ENCODE results near the gene MFSD2A.
"Not testable (repeated sequence)": the region's sequence is repeated elsewhere in the genome, so short reads cannot be mapped to it uniquely, and the experiment has no call there.

Gene MFSD2A

DNA sequence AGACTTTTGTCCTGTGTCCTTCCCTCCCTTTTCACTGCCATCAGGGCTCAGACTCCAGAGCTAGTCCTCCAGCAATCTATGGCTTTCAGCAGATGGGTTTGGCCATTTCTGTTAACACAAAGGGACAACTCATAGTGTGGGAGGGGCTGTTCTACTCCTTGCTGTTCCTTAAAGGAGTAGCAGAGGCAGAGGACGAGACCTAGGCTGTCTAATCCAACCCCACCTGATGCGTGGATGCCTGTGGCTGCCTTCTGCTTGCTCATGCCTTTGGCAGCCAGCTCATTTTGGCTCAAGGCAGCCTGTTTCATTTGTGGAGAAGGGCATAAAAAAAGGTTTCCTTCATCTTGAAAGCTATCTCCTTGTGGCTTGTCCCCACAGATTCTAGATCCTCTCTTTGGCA, 27.0 kb downstream of the MFSD2A start:
- no peak overlapping the region for H3K4me3 ChIP-seq (ENCODE audit: low read depth, low read length)
- no peak for TF ChIP-seq CTCF (IDR thresholded peaks at IDR 0.05; ENCODE audit: low read depth, low read length)

DNA sequence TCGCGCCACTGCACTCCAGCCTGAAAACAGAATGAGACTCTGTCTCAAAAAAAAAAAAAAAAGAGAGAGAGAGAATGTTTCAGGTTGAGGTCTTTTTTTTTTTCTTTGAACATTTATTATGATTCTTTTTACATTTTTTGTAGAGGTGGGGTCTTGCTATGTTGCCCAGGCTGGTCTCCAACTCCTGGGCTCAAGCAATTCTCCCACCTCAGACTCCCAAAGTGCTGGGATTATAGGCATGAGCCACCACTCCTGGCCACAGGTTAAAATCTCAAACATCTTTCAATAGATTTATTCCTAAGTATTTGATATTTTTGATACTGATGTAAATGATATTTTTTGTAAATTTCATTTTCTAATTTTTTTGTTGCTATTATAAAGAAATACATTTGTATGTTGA, 29.5 kb downstream of the MFSD2A start:
- not testable (repeated sequence) for H3K4me3 ChIP-seq (ENCODE audit: low read depth, low read length)

DNA sequence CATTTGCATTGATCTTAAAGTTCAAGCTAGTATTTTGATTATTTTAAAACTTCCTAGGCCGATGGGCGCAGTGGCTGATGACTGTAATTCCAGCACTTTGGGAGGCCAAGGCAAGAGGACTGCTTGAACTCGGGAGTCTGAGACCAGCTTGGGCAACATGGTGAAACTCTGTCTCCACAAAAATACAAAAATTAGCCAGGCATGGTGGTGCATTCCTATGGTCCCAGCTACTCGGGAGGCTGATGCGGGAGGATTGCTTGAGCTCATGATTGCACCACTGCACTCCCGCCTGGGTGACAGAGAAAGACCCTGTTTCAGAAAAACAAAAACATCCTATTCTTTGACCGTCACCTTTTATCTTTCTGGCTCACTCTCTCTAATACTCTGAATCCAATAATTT, 30.0 kb downstream of the MFSD2A start:
- TF ChIP-seq CTCF (IDR thresholded peaks at IDR 0.05; ENCODE audit: low read depth, low read length), result no peak
- H3K4me3 ChIP-seq (ENCODE audit: low read depth, low read length), result no peak overlapping the region

- no peak for TF ChIP-seq CTCF (IDR thresholded peaks at IDR 0.05; ENCODE audit: low read depth, low read length)
- no peak overlapping the region for H3K4me3 ChIP-seq (ENCODE audit: low read depth, low read length)
Observed at GRCh38 chr1:39987869-39988268, 32.9 kb downstream of the MFSD2A start.

DNA sequence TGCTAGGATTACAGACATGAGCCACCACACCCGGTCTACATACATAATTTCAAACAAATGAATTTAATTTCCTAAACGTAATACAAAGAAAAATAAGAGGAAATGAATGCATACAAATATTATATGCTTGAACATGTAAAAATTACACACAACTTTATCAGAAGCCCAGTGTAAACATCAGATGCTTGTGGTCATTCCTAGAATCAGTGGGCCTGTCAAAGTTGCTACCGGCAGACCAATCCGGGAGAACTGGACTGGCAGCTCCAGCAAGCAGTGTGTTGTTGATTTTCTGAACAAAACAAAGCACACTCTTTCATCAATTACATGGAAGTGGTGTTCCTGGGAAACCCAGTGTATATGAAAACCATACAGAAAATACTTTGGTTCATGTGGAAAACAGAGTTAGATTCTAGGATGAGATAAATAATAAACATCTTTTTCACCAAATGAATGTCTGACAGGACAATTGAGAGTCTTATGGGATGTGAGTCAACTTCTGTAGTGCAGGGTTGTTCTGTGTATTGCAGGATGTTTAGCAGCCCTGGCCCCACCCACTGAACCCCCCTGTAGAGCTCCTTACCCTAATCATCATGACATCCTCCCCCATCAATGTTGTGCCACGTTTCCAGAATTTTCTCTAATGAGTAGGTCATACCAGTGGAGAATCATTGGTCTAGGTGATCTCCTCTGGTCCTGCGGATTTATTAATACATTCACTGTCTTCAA, 33.8 kb downstream of the MFSD2A start:
- H3K4me3 ChIP-seq (ENCODE audit: low read depth, low read length), result no peak overlapping the region
- no peak for TF ChIP-seq CTCF (IDR thresholded peaks at IDR 0.05; ENCODE audit: low read depth, low read length)

DNA sequence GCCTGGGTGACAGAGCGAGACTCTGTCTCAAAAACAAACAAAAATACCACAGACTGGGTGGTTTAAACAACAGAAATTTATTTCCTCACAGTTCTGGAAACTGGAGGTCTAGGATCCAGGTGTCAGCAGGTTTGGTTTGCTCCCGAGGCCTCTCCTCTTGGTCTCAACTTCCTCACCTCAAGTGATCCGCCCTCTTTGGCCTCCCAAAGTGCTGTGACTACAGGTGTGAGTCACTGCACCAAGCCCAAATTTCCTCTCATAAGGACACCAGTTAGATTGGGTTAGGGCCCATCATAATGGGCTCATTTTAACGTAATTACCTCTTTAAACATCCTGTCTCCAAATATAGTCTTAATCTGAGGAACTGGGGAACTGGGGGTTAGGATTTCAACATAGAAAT, 35.5 kb downstream of the MFSD2A start:
- no peak for TF ChIP-seq CTCF (IDR thresholded peaks at IDR 0.05; ENCODE audit: low read depth, low read length)
- H3K4me3 ChIP-seq (ENCODE audit: low read depth, low read length), result no peak overlapping the region

- TF ChIP-seq CTCF (IDR thresholded peaks at IDR 0.05; ENCODE audit: low read depth, low read length), result no peak
- no peak overlapping the region for H3K4me3 ChIP-seq (ENCODE audit: low read depth, low read length)
Observed at GRCh38 chr1:39992234-39992633, 37.3 kb downstream of the MFSD2A start.

GRCh38 chr1:39992888-39993287, 37.9 kb downstream of the MFSD2A start:
- H3K4me3 ChIP-seq (ENCODE audit: low read depth, low read length), result no peak overlapping the region
- no peak for TF ChIP-seq CTCF (IDR thresholded peaks at IDR 0.05; ENCODE audit: low read depth, low read length)

Measured in WI38 (cell line).